HG02885 (cell line): ENCODE data around the gene MASP1.

Experiments
- ATAC-seq: cut with Tn5 transposase; IDR thresholded peaks from one replicate; pipeline ENCODE4 v1.9.1; 2021; ENCODE audit warnings: mild to moderate bottlenecking; ENCODE audit not compliant: unreplicated experiment, poor library complexity

Gene MASP1

DNA sequence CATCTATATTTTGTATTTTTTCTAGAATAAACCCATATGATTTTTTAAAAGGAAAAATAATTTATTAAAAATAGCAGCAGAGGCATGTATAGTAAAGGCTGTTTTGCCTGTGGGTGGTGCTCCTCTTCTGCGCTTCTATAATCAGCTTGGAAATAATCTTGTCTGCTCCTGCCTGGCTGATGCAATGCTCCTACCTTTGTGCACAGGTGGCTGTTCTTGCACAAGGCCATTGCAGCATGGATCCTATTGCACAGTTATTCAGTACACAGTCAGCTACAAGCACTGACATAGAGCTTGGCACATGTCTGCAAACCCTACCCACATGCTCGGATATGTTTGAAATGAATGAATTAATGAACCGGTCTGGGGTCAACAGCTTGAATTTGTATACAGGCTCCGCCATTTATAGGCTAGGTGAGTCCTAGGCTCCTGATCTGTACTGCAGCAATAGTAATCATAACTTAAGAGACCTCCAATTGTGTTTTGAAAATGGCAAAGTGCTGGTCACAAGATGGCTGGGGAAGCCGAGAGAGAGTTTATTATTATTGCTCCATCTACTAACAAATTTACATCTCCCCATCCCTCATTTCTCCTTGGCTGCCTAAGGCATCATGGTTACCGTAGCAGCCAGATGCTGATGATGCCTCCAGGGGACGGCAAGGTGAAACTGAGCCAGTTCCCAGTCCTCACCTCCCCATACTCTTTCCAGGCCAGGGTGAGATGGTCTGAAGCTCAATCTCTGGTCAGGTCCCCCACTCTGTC is 94.8 kb downstream of the MASP1 start:
- ATAC-seq, result no peak

DNA sequence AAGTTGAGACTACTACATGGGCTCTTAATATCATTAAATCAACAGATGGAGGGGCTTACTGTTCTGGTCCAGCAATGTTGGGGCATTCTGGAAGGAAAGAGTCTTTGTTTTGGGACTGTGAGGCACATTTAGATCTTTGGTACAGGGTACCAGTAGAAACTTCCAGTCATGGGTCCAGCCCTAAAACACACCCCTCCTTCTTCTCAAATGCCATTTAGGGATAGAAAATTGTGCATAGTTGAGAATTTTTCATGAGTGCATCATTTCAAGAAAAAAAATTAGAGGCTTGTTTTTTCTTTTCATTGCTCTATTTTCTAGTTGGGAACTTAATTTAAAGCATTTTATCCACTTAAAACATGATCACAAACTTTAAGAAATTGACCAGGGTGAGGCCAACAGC is 98.4 kb downstream of the MASP1 start:
- ATAC-seq, result no peak

DNA sequence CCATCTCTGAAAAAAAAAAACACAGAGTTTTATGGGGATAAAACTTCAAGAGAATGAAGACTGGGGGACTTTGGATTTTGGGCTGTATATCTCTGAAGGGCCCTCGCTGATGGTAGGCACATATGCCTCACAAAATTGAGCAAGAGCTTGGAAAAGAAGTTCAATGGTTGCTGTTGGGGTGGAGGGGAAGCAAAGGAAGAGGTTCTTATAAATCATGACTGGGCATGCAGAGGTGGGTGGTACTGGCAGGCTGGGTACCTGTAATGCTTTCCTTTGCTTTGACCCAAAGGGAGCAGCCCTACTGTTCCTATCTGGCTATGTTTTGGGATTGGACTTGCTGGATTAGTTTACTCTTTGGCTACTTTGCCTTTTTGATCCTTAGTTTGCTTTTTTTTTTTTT is 100.3 kb downstream of the MASP1 start:
- ATAC-seq, result no peak

DNA sequence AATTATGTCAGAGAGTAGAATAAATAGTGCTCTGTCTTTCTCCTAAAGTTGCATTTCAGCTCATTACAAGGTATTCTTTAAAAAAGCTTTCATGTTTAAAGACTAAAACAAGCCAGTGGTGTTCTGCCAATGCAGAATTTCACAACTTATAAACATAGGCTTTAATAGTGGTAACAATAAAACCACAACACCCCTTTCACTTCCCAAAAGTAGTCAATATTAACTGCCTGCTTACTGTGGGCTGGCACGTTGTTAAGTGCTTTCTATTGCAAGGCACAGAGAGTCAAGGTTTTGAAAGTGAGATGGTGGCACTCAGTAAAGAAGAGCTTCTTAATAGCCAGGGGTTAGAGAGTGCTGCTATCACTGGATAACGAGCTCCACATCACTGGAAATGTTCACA is 102.6 kb downstream of the MASP1 start:
- ATAC-seq, result no peak

DNA sequence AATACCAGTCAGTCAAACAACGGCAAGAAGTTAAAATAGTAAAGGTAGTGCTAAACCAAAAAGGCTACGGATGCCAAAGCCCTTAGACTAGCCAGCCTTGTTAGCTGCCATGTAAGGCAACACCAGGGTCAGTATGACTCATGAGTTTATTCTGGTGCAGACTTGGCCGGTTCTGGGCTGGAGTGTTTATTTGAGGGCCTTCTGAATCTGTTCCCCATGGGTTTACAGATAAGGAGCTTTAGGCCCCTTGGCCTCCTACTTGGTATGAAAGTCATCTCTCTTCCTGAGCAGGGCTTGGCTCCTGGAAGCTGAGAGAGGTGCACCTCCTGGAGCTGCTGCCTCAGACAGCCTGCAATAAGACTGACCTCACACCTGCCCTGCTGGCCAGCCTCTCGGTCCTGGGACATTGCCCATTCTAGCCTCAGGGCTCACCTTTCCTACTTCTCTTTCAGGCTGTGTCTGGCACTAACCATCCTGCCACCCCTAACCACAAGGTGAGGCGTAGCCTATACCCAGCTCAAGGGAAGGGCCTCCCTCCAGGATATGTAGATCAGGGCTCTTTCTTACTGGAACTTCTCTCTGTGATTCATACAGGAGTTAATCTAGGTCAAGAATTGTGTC is 104.6 kb downstream of the MASP1 start:
- no peak for ATAC-seq

DNA sequence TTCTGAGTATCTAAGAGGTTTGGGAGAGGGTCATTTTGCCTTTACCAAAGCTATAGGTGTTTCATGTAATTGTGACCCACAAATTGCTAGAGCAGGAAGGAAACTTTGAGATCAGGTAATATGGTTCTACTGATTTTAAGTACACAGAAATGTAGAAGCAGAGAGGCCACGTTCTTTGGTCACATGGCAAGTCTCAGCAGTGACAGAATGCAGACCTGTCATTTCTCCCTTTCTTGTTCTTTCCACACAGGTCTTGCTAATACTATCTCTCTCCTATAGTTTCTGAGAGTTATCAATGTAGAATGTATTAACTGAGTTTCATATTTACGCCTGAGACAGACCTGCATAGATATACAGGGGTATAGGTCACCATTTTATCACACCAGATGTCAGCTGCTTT is 105.2 kb downstream of the MASP1 start:
- no peak for ATAC-seq

DNA sequence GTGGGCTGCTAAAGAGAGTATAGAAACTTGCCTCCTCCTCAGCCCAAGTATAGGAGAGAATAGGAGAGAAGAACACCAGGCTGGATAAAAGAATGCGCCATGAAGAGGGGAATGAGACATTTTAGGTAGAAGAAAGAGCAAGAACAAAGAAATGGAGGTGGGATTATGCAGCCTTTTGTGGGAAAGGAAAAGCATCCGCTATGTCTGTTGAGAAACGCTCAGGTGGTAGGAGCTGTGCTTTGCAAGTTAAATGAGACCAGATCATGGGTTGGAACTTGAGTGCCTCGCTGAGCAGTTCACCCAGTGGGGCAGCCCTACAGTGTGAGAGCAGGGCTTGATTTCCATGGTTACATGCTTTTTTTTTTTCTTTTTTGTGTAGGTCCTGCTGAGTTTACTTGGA is 105.8 kb downstream of the MASP1 start:
- ATAC-seq, result no peak
